ENCODE data around the gene PBX3.

DNA sequence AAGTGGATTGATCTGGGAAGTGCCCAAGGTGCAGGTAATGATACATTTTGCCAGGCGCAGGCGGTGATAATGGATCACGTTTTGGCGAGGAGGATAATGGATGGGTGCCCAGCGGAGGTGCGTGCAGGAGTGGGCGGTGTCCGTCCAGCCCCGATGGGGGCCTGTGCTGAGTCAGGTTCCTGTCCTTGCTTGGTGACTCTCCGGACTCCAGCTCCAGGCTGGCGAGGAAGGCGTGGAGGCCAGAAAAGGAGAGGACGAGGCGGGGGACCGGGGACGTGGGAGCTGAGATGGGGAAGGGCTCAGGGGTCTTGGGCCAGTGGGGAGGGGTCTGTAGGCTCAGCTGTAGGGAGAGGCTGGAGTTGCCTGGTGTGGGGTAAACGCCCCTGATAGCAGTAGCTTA is 268.3 kb downstream of the PBX3 start:
- TF ChIP-seq POLR2AphosphoS5 (IDR thresholded peaks at IDR 0.05) (no peak), POLR2A (IDR thresholded peaks at IDR 0.05) (no peak)
